HG02973 (cell line): ENCODE measurements around the gene LIME1.
"Not testable (repeated sequence)": the region's sequence is repeated elsewhere in the genome, so short reads cannot be mapped to it uniquely, and the experiment has no call there.

Source experiments
- ATAC-seq: cut with Tn5 transposase; IDR thresholded peaks from one replicate; pipeline ENCODE4 v1.9.1; 2021; ENCODE audit warnings: moderate library complexity; ENCODE audit not compliant: unreplicated experiment

The LIME1 gene

GRCh38 chr20:63707558-63708300 lies 28.7 kb upstream of the LIME1 start, which contains the start of the genes ARFRP1 and ZGPAT:
Gene ARFRP1 (minus strand): TSS chr20:63707976. CDS start chr20:63707091, 885 bp downstream.
Gene ZGPAT (plus strand): TSS chr20:63708039. CDS start chr20:63708581, 542 bp downstream.
- ATAC-seq = peak; percentile 57

GRCh38 chr20:63708301-63709148 lies 27.9 kb upstream of the LIME1 start:
- ATAC-seq = no peak

- ATAC-seq = no peak
Observed at GRCh38 chr20:63709149-63709527, 27.3 kb upstream of the LIME1 start.

GRCh38 chr20:63711085-63711645 lies 25.3 kb upstream of the LIME1 start:
- no peak for ATAC-seq

GRCh38 chr20:63712191-63712590 lies 24.3 kb upstream of the LIME1 start:
- no peak for ATAC-seq

- no peak for ATAC-seq
Observed at GRCh38 chr20:63714858-63715257, 21.6 kb upstream of the LIME1 start.

- no peak for ATAC-seq
Observed at GRCh38 chr20:63718996-63719395, 17.5 kb upstream of the LIME1 start.

GRCh38 chr20:63722967-63723622 lies 13.4 kb upstream of the LIME1 start:
- not testable (repeated sequence) for ATAC-seq

GRCh38 chr20:63730189-63730733 lies 6.2 kb upstream of the LIME1 start:
- ATAC-seq = not testable (repeated sequence)

GRCh38 chr20:63731410-63731809 lies 5.1 kb upstream of the LIME1 start:
- ATAC-seq = no peak

- no peak for ATAC-seq
Observed at GRCh38 chr20:63732118-63733095, 4.1 kb upstream of the LIME1 start.

GRCh38 chr20:63733117-63733516 lies 3.3 kb upstream of the LIME1 start:
- ATAC-seq = no peak

GRCh38 chr20:63733579-63734081 lies 2.8 kb upstream of the LIME1 start:
- ATAC-seq = no peak

- no peak for ATAC-seq
Observed at GRCh38 chr20:63734111-63734945, 2.1 kb upstream of the LIME1 start.

- ATAC-seq = no peak
Observed at GRCh38 chr20:63734946-63735858, 1.3 kb upstream of the LIME1 start.

GRCh38 chr20:63736893-63737694 lies 630 bp downstream of the LIME1 start:
- ATAC-seq = no peak

- no peak for ATAC-seq
Observed at GRCh38 chr20:63737695-63737944, 1.2 kb downstream of the LIME1 start.
